HFFc6 (cell line): ENCODE results near the gene C4BPB. TPM values are rescaled to one million over a fixed set of nuclear protein-coding genes. Genes with fewer than 3 reads are reported as not detected.

ENCODE experiments used
- DNase-seq: peaks from one replicate; pipeline ENCODE4 v3.0.0-alpha.2; 2018
- H3K27ac Mint-ChIP-seq: 2 replicates; pipeline ENCODE4 v1.8.0; 2020; ENCODE audit warnings: mild to moderate bottlenecking, mixed read lengths
- H3K27me3 Mint-ChIP-seq: 2 replicates; pipeline ENCODE4 v1.8.0; 2021; ENCODE audit warnings: mild to moderate bottlenecking, moderate library complexity, mixed read lengths; ENCODE audit not compliant: insufficient read depth
- H3K36me3 Mint-ChIP-seq: 2 replicates; pipeline ENCODE4 v1.8.0; 2021; ENCODE audit warnings: low read depth, mixed read lengths
- H3K4me1 Mint-ChIP-seq: 2 replicates; pipeline ENCODE4 v1.8.0; 2020; ENCODE audit warnings: low read depth, mixed read lengths
- H3K4me3 Mint-ChIP-seq: 2 replicates; pipeline ENCODE4 v1.8.0; 2020; ENCODE audit warnings: mild to moderate bottlenecking, moderate library complexity, mixed read lengths
- H3K9me3 Mint-ChIP-seq: 2 replicates; pipeline ENCODE4 v1.8.0; 2020; ENCODE audit warnings: mild to moderate bottlenecking, mixed read lengths
- total RNA-seq, 6 experiments: library from RNA; stranded (reverse); fragmentation: NEBNext Ultra II Directional; extraction: Animal tissue kit (Norgen Biotek cat#: 25700); gene quantifications; 2 replicates in 1 of 6; 3 replicates in 5 of 6; pipeline ENCODE4 v1.2.3, GENCODE V29; 2021
- TF ChIP-seq, protein P1 (sequence below): fragments of 200-600 bp; sonication (generic); IDR thresholded peaks from 2 replicates; pipeline ENCODE4 v1.5.0; 2021; ENCODE audit warnings: antibody characterized with exemption, mild to moderate bottlenecking

C4BPB gene
- total RNA-seq, 6 experiments from 2014 or later: 0.15 to 0.59 (median 0.24) TPM; not detected in 1

DNA sequence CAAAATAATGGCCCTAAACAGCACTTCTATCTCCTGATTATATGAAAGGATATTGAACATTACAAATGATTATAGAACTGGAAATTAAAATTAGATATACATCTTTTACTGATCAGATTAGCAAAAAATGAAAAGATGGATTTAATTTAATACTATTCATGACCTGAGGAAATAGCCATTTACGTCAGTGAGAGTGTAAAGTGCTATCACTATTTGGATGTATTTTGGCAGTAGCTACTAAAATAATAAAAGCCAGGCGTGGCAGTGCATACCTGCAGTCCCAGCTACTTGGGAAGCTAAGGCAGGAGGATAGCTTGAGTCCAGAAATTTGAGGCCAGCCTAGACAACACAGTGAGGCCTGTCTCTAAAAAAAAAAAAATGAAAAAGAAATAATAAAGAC is 5.3 kb downstream of the C4BPB start:
- Mint-ChIP-seq H3K4me1 (peaks cover 8% of the 10 kb centered on the region), H3K27me3 (peaks cover 6% of the 10 kb centered on the region; the same call in 1 of the 2 replicates), H3K4me3 (no peak overlapping the region), H3K36me3 (no peaks in the 10 kb centered on the region), H3K27ac (no peak overlapping the region), H3K9me3 (no peaks in the 10 kb centered on the region)
- TF ChIP-seq, protein P1, sequence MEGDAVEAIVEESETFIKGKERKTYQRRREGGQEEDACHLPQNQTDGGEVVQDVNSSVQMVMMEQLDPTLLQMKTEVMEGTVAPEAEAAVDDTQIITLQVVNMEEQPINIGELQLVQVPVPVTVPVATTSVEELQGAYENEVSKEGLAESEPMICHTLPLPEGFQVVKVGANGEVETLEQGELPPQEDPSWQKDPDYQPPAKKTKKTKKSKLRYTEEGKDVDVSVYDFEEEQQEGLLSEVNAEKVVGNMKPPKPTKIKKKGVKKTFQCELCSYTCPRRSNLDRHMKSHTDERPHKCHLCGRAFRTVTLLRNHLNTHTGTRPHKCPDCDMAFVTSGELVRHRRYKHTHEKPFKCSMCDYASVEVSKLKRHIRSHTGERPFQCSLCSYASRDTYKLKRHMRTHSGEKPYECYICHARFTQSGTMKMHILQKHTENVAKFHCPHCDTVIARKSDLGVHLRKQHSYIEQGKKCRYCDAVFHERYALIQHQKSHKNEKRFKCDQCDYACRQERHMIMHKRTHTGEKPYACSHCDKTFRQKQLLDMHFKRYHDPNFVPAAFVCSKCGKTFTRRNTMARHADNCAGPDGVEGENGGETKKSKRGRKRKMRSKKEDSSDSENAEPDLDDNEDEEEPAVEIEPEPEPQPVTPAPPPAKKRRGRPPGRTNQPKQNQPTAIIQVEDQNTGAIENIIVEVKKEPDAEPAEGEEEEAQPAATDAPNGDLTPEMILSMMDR: no peak
- no peak for DNase-seq

DNA sequence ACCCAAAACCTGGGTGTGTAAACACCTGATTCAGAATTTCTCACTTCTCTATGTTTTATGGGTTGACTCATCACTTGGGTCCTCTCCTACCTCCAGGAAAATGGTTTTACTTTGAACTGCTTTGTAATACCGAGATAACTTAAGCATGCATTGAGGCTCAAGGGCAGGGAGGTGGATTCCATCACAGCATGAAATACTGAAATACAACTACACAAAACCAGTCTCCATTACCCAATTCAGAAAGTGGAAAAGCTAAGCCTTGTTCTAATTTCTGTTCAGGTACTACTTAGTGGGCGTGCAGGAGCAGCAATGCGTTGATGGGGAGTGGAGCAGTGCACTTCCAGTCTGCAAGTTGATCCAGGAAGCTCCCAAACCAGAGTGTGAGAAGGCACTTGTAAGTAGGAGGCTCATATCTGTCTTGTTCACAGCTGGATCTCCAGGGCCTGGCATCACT is 9.2 kb downstream of the C4BPB start:
- Mint-ChIP-seq H3K4me1 (peaks cover 6% of the 10 kb centered on the region; the same call in 1 of the 2 replicates), H3K36me3 (no peaks in the 10 kb centered on the region), H3K27me3 (peaks cover 7% of the 10 kb centered on the region), H3K9me3 (no peaks in the 10 kb centered on the region), H3K27ac (no peak overlapping the region), H3K4me3 (no peak overlapping the region)
- TF ChIP-seq, protein P1: no peak
- no peak for DNase-seq

DNA sequence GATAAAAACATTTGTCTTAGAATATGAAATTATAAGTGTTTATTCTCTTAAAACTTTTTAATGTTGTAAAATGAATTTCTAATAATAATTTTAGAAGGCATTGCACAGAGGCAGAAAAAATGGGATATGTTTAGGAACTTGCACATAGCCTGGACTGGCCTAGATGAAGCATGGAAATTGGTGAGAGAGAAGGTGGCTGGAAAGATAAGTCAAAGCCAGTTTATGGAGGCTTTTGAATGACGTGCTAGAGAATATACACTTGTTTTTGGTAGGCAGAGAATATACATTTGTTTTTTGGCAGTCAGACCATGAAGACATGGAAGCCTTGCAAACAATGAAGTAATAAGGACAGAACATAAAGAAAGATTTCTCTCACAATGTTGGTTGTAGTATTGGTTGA is 13.1 kb downstream of the C4BPB start:
- peaks cover 10% of the 10 kb centered on the region for H3K27me3 Mint-ChIP-seq
- TF ChIP-seq, protein P1: no peak
- H3K27ac Mint-ChIP-seq: no peak overlapping the region
- no peaks in the 10 kb centered on the region for H3K36me3 Mint-ChIP-seq
- no peak overlapping the region; the same call in 1 of the 2 replicates for H3K4me3 Mint-ChIP-seq
- no peak for DNase-seq
- peaks cover 6% of the 10 kb centered on the region; the same call in 1 of the 2 replicates for H3K4me1 Mint-ChIP-seq
- H3K9me3 Mint-ChIP-seq: no peaks in the 10 kb centered on the region

DNA sequence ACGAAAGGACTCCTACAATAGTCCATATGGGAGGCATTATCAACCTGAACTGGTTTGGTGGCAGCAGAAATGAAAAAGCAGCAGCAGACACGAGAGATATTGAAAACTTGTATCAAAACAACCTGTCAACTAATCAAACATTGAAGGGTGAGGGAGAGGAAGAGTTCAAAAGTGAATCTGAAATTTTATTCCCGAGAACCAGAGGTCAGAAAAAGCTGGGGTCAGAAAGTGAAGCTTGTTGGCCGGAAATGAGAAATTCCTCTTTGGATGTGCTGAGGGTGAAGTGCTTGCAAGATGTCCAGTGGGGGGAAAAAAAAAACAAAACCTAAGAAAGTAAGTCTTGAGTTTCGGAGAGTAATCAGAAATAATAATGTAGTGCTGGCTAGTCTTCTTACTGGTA is 13.5 kb downstream of the C4BPB start:
- no peak for DNase-seq
- H3K4me1 Mint-ChIP-seq: peaks cover 6% of the 10 kb centered on the region; the same call in 1 of the 2 replicates
- no peak overlapping the region; the same call in 1 of the 2 replicates for H3K4me3 Mint-ChIP-seq
- peaks cover 14% of the 10 kb centered on the region for H3K27me3 Mint-ChIP-seq
- no peaks in the 10 kb centered on the region for H3K9me3 Mint-ChIP-seq
- no peak overlapping the region for H3K27ac Mint-ChIP-seq
- no peaks in the 10 kb centered on the region for H3K36me3 Mint-ChIP-seq
- TF ChIP-seq, protein P1: no peak

DNA sequence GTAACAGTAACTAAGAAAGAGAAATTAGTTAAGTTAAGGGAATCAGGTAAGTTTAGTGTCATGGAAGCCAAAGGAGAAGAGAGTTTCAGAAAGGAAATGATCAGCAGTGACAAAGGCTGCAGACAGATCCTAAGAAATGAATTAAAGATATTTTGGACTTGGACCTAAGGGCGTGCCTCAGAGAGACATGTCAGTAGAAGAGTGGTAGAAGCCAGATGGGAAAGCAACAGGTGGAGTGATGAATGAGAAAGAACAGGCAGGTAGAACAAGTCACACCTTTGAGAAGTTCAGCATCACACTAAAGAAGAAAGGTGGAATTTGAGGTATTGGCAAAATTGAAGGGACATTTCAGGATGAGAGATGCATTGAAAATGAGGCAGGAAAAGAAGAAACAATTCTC is 14.0 kb downstream of the C4BPB start:
- H3K4me1 Mint-ChIP-seq: peaks cover 6% of the 10 kb centered on the region; the same call in 1 of the 2 replicates
- H3K27ac Mint-ChIP-seq: no peak overlapping the region
- no peaks in the 10 kb centered on the region for H3K36me3 Mint-ChIP-seq
- no peak for DNase-seq
- H3K27me3 Mint-ChIP-seq: peaks cover 14% of the 10 kb centered on the region
- TF ChIP-seq, protein P1: no peak
- H3K4me3 Mint-ChIP-seq: no peak overlapping the region
- H3K9me3 Mint-ChIP-seq: no peaks in the 10 kb centered on the region
